22Rv1 (cell line): Measurements from ENCODE around the gene GOLGA6L7.

Experiments
- CTCF ChIP-seq: fragments of 450-650 bp; IDR thresholded peaks from 2 replicates; pipeline ENCODE4 v1.5.1; 2017; ENCODE audit warnings: mild to moderate bottlenecking
- ZFX ChIP-seq: fragments of 450-650 bp; IDR thresholded peaks from 2 replicates; pipeline ENCODE4 v1.6.1; 2017; ENCODE audit warnings: antibody characterized with exemption, borderline replicate concordance

GRCh38 chr15:28894631-28895030, 46.2 kb upstream of the GOLGA6L7 start:
- no peak for TF ChIP-seq CTCF
- TF ChIP-seq ZFX, result no peak
